NCI-H2196 treated with DMSO at 0.1 percent for 48 hours (cell line): ENCODE data around the gene UPP1.
"Not testable (repeated sequence)": the region's sequence is repeated elsewhere in the genome, so short reads cannot be mapped to it uniquely, and the experiment has no call there.

Experiments used
- DNase-seq: peaks from one replicate; lab custom pipeline; 2025; ENCODE audit not compliant: unreplicated experiment; lab: John Stamatoyannopoulos, UW

UPP1 gene

DNA sequence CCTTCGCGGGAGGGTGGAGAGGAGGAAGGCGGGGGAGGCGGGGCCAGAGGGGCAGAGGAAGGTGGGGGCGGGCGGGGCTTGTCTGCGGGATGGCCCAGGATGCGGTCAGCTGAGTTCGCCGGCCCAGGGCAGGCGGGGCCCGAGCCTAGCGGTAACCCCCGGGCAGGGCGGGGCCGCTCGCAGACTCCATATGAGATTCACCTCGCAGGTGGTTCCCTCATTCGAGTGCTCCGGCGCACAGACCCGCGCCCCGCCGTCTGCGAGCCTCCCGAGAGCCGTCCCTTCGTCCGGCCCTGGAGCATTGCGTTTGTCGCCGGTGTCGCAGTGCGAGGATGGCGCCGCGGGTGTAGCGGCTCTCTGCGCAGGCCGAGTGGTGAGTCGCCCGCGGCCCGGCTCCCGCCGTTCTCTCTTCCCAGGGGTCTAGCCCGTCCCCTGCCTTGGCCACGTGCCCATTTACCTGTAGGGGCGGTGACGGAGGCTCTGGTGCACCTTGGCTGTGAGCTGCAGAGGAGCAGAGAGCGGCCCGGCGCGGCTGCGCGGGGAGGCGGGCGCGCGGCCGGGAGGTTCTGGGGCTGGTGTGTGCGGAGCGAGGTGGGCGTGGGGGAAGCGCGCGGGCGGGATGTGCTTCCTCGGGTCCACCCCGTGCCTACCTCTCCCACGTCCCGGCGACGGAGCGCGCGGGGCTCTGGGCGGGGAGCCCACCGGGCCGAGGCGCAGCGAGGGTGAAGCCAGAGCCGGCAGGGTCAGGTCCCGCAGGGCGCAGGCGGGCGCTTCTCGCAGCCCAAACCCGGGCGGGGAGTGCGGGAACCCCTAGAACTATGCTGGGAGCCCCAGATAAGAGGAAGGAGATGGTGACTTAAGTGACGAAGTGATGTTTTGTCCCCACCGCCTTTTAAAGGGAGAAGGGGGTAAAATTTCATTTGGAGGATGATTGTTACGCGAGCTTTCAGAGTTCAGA, at the start of gene UPP1:
TSS of gene UPP1 (plus strand) at position 220 of the 958 bp plus-strand sequence. CDS start 5,519 bp downstream, outside the sequence.
- peak; percentile 75 for DNase-seq

DNA sequence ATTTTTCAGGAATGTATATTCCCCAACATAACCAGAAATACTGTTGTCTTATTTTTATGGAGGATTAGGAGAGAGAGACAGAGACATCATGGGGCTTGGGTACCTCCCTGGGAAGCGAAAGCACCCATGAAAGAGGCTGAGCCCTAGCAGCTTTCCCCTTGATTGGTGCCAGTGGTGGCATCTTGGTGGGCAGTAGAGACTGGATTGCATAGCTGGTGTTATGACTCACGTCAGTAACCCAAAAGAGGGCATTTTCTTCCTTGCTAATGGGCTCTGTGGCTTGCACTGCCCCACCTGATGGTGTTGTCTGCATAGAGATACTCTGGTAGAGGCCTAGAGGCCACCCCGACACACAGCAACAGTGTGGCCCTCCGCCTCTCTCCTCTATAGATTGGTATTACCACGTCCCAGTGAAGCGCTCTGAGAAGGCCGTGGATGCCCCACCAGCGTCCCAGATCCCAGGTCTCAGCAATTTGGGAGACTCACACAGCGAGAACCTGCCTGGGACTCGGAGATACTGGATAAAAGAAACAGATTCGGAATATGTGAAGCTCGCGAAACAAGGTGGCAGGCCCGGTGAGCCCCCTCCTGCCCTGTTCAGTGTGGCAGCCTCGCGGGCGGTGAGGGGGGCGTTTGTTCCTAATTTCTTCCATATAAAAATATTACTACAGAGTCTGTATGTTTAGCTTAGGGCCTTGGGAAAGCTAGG, 48.0 kb upstream of the UPP1 start:
- no peak for DNase-seq

DNA sequence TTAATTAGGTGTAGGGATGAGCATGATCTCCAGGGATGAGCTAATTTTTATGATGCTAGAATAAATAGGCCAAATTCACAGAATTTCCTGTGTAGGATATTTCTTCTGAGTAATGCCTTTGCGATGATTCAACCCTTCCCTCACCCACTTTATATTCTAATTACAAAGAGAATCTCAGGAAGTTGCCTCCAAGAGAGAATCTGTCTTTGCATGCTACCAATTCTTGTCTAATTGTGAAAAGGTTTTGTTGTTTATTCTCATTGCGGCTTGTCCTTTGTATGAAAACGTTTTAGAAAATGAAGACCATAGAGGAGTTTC, 47.5 kb upstream of the UPP1 start:
- no peak for DNase-seq

DNA sequence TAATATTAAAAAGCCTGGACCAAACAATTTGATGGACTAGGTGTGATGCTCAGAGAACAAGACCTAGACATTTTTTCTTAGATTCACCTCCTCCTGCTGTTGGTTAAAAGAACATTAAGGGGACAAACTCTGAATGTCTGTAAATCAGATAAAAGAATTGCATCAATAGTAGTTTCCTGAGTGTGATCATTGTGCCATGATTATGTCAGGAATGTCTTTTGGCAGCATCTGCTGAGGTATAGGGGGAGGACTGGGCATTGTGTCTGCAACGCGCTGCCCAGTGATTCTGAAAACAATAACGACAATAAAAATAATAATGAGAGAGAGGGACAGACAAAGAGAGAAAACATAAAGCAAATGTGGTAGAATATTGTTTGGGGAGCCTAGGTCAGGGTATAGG, 46.8 kb upstream of the UPP1 start:
- no peak for DNase-seq

DNA sequence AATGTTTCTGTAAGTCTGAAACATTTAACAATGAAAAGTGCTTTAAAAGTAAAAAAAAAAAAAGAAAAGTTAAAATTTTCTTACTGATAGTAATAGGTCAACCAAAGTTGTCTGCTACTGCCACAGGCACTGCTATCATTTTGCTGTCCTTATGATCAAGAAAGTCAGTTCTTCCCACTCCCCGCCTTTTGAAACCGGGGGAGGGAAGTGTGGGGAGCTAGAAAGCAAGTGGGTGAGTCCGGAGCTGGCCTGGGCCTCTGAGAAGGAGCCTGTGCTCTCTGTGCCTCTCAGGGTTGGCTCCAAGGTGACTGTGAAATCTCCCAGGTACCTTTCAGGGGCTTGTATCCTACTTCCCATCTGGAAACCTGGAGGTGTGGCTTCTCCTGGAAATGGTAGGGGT, 46.4 kb upstream of the UPP1 start:
- DNase-seq, result no peak

DNA sequence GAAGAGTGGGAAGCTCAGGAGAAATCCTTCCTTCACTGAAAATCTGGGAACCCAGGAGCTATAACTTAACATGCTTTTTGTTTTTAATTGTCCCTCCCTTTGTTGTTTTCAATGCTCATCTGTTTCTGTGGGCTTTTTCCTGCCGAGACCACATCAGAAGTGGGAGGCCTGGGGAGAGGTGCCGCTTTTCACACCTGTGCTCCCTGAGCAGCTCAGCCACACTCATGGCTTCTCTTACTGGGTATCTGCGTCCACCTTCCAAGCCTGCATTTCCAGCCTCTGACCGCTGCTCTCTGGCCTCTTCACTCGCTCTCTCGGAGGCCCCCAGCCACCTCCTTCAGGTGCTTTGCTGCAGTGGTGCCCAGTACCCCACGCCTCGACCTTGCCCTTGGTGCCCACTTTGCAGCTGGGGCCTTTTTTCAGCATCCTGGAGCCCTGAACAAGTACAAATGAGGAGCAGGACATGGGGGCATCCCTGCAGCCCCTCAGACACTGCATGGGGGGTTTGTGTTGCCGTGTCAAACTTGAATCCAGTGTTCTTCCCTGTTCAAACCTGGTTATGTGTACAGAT, 43.8 kb upstream of the UPP1 start:
- no peak for DNase-seq

GRCh38 chr7:48046458-48046857, 42.6 kb upstream of the UPP1 start:
- DNase-seq, result no peak

- no peak for DNase-seq
Measured at GRCh38 chr7:48048113-48048512, 41.0 kb upstream of the UPP1 start.

- DNase-seq, result no peak
Measured at GRCh38 chr7:48049850-48050249, 39.2 kb upstream of the UPP1 start.

DNA sequence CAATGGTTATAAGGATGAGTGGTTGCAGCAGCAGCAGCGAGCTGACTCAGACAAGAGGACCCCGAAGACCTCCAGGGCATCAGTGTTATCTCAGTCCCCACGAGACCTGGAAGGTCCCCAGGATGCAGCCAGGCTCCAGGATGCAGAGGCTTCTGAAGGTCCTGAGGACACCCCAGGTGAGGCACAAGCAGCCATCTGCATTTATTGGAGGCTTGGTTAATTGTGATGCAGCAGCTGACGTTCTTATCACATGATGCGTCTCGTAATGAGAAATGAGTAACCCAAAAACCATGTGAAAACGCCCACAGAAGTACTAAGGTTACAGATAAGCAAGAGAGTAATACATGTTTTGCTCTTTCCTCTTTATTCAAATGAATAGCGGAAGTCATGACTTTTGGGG, 36.3 kb upstream of the UPP1 start:
- no peak for DNase-seq

GRCh38 chr7:48053736-48054135, 35.3 kb upstream of the UPP1 start:
- DNase-seq, result no peak

DNA sequence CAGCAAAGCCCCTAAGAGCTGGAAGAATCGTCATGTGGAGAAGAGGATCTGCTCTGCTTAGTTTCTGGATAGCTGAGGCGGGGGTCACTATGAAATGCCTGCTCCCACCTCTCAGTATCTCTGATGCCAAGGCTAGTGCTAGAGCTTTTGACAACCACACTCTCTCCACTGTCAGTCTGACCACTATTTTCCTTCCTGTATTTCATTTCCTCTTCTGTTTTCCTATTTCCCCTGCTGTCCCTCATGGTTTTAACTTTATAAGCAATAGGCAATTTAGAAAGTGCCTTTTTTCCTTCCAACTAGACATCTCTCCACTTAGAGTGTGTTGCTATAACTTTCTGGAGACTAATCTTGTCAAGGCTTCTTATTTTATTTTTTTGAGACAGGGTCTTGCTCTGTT, 30.1 kb upstream of the UPP1 start:
- DNase-seq, result no peak

GRCh38 chr7:48059706-48060105, 29.4 kb upstream of the UPP1 start:
- no peak for DNase-seq

DNA sequence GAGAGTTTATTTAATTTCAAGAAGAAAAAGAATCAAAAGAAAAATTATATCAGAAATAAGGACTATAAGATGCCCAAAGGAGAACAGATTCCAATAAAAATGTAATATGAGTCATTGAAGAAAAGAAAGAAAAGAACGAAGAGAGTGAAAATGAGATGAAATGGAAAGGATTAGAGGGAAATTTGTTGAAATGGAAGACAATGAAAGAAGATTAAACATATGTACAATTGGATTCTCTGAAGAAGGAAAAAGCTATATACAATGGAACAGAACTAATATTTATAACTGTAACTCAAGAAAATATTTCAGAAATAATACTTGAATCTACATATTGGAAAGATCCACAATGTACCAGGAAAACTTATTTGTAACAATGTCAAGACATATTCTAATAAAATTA, 25.1 kb upstream of the UPP1 start:
- no peak for DNase-seq

- DNase-seq, result no peak
Measured at GRCh38 chr7:48067475-48067874, 21.6 kb upstream of the UPP1 start.

DNA sequence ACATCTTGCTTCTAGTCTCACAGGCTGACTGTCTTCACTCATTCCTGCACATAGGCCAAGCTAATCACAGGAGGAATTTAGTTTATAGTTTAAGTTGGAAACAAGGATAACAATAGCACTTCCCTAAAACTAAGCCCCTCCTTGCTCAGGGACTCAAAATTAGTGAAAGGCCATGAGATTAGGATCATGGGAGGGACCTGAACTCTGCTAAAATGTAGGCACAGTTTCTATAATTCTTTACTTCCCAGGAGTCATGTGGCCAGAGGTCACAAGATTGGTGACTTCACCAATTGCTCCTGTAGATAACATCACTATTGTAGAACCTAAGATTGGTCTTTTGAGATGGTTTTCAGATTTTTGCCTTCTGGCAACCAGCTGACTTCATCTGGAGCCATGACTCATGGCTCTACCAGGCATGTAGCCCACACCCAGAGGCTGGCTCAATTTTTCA, 14.8 kb upstream of the UPP1 start:
- no peak for DNase-seq

- DNase-seq, result no peak
Measured at GRCh38 chr7:48077423-48077822, 11.6 kb upstream of the UPP1 start.

- no peak for DNase-seq
Measured at GRCh38 chr7:48078470-48078869, 10.6 kb upstream of the UPP1 start.

GRCh38 chr7:48082378-48082777, 6.7 kb upstream of the UPP1 start:
- DNase-seq, result not testable (repeated sequence)

- no peak for DNase-seq
Measured at GRCh38 chr7:48083114-48083830, 5.8 kb upstream of the UPP1 start.

GRCh38 chr7:48084727-48085432, 4.2 kb upstream of the UPP1 start:
- no peak for DNase-seq
